T-helper 22 cell (primary cell): ENCODE measurements around the gene MRPL42.
"Not testable (repeated sequence)": the region's sequence is repeated elsewhere in the genome, so short reads cannot be mapped to it uniquely, and the experiment has no call there.

Experiments
- DNase-seq: peaks from one replicate; pipeline ENCODE4 v3.0.0-alpha.2; 2020; ENCODE audit warnings: low read depth

Gene MRPL42

DNA sequence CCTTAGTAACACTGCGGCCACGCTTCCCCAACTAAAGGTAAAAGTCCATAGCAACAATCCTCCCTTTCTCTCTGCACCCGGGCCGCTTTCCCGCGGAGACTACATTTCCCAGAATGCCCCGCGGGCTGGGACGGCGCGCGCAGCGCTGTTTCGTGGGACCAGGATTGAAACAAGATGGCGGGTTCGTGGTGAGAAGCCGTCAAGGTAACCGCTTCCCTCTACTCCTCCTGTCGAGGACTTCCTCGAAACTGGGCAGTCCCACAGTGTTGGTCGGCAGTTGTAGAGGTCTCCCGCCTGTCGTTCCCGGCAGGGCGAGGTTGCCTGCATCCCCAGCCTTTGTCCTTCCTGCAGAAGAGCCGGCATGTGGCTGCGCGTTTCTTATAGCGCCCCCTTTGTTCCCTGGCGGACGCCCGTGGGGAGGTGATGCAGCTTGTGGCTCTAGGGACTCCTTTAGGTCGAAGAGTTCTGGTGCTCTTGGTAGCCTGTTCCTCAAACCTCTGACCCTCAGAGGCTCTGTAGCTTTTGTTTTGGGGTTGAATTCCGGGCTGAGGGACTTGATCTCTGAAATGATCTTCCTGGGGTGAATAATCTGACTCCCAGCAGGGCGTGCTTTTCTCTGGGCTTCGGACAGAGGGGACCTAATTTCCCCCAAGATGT lies at the start of gene MRPL42:
Gene MRPL42 (plus strand): TSS at position 164 of the 657 bp plus-strand sequence. CDS start 1,772 bp downstream, outside the sequence.
- peak; percentile 76 for DNase-seq

DNA sequence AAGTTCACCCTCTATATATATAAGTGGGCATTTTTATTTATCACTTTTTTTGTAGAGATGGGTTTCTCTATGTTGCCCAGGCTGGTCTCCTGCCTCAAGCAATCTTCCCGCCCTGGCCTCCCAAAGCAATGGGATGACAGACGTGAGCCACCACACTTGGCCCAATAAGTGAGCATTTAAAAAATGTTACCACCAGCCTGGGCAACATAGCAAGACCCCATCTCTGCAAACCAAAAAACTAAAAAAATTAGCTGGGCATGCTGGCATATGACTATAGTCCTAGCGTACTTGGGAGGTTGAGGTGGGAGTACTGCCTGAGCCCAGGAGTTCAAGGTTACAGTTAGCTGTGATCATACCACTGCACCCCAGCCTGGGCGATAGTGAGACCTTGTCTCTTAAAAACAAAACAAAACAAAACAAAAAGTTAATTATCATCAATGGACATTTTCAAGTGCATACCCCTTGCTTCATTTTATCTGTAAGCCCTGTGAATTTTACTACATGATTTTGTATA lies 49.3 kb upstream of the MRPL42 start:
- DNase-seq, result no peak

DNA sequence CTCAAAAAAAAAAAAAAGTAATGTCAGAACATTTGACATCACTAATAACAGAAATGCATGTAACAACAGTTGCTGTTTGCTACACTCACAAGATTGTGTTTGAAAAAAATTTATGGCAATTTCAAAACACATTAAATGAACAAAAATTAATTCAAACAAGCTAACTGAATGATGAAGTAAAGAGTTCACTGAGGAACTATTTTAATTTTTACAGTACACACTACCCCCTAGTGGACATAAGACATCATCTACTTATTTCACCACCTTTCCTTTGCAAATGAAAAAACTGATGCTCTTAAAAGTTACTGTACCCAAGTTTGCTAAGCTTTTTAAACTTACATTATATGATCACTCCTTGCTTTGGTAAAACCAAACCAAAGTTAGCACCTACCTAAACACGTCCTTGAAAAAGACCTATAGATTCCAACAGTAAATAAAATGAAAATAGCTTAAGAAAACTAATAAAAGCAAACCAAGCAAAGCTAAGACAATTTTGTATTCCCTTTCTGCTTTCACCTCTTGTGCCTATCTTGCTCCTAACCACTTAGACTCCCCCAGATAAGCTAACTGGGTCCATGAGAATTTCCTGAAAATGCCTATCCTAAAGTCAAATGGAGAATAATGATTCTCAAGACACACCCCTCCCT lies 47.8 kb upstream of the MRPL42 start:
- DNase-seq, result no peak

DNA sequence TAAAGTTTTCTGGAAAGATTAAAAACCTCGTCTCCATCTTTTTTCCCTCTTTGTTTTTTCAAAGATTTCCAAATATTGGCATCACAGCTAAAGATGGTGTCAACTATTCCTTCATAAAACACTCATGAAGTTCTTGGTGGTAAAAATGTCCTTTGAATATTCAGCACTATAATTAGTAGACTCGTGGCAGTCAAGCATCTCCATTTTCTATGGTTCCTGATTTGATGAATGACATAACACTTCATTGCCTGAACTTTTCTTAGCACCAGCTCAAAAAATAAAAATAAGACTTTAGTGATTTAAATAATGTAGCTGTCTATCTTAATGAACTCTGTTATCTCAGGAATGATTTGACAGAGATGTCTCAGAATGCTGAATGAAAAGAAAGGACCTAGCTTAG lies 45.3 kb upstream of the MRPL42 start:
- no peak for DNase-seq

DNA sequence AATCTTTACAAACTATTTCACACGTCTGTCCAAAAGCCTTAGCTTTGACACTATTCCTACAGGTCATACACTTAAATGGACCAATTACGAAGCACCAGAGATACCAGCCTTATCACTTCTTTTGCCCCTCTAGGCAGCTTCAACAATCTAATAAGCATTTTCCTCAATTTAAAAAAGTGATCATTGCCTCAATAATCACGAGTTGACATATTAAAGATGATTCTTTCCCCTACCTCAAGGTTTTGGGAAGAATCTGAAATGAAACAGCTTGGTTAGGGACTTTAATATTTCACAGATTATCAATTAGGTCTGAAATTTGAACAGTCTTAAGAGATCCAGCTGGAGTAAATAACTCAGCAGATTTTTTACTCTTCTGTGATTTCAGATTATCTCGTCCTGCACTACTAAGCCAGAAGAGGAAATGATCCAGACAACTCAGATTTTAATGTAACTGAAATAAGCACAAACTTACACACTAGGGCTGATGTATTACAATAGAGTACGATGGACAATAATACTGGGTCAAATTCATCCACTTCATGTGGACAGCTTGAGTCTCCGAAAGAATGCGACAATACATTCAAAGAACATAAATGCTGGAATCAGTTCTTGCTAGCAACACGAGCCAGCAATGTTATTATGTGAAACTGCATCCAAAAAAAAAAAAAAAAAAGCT lies 41.4 kb upstream of the MRPL42 start:
- DNase-seq, result no peak

DNA sequence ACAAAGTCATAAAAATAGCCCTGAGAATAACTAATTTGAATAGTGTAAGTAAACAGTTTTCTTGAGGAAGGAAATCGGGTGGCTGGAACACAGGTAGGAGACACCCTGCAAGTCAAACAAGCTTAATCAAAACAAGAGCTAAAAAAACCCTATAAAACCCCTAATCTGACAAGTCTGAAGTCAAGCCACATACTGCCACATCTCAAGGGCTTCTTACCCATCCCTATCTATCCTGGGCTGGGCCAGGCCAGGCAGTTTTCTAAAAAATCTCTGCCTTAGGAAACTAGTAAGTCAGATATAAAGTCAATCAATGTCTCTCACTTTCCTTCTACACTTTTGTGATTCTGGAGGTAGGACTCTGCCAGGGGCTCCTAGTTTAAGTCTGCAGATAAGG lies 40.9 kb upstream of the MRPL42 start:
- no peak for DNase-seq

DNA sequence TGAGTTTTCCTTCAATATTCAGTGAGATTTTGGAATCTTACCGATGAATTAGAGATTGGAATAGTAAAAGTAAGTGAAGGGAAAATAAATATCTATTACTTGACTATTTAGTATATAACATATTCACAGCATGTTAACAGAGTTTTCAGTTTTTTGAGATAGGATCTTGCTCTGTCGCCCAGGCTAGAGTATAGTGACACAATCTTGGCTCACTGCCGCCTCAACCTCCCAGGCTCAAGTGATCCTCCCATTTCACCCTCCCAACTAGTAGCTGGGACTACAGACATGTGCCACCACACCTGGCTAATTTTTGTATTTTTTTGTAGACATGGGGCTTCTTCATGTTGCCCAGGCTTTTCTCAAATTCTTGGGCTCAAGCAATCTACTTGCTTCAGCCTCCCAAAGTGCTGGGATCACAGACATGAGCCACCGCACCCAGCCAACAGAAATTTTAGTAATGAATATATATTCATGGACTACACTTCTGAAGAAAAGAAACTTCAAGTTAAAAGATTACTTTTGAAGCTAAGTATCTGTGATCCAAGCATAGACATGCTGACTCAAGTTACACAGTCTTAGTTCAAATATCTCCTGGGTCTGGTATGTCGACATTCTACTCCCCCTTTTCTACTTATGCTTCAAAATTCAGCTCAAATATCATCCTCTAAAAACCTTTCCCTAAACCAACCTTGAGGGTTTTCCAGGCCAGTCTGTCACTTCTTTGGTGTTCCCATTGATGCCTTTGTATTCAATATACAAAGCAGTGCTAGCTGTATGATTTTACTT lies 39.3 kb upstream of the MRPL42 start:
- no peak for DNase-seq

DNA sequence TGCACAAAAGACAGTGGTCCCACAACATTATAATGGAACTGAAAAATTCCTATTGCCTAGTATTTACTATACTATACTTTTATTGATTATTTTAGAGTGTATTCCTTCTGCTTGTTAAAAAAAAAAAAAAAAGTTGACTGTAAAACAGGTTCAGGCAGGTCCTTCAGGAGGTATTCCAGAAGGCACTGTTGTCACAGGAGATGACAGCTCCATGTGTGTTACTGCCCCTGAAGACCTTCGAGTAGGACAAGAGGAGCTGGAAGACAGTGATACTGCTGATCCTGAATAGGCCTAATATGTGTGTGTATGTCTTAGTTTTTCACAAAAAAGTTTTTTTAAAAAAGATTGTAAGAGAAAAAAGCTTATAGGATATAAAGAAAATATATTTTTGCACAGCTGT lies 37.9 kb upstream of the MRPL42 start:
- DNase-seq, result no peak

DNA sequence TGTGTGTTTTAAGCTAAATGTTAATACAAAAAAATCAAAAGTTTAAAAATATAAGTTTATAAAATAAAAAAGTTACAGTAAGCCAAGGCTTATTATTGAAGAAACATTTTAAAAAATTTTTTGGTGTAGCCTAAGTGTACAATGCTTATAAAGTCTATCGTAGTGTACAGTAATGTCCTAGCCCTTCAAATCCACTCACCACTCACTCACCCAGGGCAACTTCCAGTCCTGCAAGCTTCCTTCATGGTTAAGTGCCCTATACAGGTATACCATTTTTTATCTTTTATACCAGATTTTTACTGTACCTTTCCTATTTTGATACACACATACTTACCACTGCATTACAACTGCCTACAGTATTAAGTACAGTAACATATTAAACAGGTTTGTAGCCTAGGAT lies 37.5 kb upstream of the MRPL42 start:
- no peak for DNase-seq

DNA sequence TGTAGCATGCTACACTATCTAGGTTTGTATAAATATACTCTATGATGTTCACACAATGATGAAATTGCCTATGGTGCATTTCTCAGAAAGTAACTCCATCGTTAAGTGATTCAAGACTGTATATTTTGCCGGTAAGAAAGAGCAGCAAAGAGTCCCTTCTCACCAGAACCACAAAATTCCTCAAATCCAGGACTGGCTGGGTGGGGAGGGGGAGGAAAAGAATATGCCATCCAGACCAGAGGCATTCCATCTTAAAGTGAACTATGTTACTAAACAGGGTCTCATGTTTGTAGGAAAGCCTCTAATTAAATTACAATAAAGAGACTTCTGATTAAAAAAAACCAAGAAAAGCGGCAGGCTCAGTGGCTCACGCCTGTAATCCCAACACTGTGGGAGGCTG lies 37.0 kb upstream of the MRPL42 start:
- DNase-seq, result no peak

DNA sequence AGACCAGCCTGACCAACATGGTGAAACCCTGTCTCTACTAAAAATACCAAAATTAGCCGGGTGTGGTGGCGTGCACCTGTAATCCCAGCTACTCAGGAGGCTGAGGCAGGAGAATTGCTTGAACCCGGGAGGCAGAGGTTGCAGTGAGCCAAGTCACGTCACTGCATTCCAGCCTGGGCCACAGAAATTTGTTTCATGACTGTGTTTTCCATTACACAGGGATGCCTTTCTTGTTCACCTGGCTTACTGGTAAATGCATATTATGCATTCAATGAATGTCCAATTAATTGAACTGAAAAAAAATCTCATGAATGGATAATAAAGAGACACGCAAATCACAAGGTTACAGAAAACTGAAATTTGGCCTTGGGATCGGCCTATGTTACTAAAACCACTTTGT lies 35.3 kb upstream of the MRPL42 start:
- DNase-seq, result not testable (repeated sequence)

DNA sequence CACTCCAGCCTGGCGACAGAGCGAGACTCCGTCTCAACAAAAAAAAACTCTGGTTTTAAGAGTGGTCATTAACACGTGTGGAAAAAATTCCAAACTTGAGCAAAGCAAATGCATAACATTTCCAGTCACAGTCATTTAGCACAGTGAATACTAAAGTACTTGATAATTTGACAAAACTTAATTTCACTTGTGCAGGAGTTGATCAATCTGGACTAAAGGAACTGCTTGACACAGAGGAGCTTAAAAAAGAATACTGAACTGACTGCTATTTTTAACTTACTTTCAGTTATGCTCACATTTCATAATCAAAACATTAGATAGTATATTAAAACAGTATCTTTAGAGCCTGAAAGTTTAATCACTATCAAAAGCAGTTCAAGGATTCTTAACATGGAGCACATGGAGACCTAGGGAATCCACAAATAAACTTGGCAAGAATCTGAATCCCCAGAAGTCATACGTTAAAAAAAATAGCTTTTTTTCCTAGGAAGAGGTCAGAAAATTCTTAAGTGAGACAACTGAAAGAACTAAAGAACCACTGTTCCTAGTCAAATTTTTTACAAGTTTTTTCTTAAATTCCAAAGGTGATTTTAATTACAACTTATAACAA lies 33.0 kb upstream of the MRPL42 start:
- no peak for DNase-seq

DNA sequence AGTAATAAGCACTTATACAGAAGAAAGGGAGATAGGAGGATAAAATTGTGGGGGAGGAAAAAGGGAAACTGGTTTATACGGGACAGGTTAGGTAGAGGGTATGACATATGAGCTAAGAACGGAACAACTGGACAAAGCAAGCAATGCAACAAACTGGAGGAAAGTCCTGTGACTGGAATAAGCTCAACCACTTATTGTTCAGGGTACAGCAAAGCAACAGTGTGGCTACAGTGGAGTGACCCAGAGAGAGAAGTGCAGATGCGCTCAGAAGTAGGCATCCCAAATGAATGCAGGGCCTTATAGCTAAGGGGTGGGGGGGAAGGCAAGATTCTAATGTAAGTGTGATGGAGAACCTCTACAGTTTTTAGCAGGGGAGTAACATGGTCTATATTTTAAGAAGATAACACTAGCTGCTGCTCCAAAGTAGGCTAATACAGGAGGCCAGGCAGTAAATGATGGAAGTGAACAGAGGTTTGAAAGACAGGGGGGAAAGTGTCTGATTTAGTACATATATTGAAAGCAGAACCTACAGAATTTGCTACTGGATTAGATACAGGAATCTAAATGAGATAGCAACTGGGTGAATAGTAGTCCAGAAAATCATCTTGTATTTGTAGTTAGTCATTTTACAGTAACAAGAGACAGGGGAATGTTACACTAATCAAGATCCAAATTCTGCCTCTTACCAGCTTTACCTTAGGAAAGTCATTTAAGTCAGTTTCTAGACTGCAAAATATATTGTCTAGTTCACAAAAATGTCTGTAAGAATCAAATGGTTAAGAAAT lies 28.9 kb upstream of the MRPL42 start:
- no peak for DNase-seq

DNA sequence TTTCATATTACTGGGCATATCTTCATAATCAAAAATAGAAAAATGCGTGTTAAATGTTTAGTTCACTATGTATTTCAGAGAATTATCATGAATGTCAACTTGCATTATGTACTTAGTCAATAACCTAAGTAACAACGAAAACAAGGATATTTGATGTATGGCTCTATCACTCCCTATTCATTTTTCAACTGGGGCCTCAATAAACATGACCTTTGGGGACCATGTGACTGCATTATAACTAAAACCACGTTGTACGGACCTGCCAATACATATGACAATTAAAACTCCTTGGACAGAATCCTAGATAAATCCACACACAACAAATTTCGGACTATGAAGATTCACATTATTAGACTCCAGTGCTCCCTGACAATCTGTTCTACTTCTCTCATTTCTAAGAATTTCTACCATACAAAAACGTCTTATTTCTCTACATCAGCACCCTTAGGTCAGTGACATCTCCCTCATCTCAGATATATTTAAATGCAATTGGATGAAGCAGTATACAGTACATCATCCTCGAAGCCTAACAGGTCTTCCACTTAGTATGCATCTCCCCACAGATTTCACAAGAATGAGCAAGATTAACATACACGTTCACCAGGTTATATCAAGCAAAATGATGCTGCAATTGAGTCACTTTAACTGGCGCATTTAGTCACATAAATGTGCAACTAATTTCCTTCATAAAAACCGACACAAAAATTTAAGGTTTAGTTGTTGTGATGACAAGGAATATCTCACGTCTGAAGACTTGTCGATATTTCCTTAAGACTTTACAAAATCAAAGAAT lies 27.1 kb upstream of the MRPL42 start:
- no peak for DNase-seq

DNA sequence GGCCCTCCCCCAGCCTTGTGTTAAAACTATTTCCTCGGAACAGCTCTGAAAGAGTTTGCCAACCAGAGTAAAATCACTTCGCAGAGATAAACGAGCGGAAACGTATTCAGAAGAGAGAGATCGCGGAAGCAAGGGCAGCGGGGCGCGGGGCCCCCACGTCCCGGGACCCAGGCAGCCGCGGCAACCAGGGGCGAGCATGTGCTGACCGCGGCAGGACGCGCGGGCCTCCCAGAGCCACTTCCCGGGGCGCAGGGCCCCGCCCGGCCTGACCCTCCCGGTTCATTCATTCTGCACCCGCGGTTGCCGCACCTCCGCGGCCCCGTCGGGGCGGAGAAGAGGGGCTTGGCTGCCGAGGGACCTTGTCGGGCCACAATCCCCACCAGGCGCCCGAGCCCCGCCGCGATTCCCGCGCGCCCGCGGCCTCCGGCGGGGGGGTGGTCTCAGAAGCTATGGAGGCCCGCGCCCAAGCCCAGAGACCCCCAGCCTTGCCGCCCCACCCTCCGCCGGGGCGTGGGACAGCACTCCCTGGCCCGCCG lies 26.2 kb upstream of the MRPL42 start:
- peak; percentile 20 for DNase-seq

DNA sequence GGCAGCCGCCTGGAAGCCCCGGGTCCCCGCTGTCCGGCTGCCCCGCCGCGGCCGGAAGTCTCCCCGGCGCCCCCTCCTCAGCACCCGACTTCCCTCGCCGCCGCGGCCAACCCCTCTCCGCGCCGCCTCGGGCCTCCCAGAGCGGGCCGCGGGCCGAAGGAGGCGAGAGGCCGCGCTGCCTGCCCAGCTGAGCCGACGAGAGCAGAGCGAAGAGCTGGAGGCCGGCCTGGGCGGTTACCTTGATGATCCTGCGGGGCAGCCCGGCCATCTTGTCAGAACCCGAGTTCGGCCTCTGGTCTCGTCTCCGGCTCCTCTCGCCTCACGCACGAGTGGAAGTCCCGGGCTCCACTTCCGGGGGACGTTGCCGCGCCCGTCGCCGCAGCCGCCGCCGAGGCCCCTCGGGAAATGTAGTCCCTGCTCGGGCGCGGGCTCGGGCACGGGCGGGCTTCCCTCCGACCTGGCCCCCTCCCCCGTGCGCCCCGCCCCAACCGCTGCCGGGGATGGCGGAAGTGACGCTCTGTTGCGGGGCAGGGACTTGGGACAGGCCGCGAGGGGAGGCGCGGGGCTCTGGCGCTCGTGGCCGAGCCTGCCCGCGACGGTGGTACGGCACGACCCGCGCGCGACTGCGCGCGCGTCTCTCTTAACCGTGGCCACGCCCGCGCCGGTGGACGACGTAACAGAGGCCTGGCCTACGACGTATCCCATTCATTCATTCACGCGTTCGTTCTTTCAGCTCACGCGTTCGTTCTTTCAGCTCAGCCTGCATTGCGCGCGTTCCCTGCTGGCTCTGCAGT lies 25.5 kb upstream of the MRPL42 start, which contains the start of gene UBE2N:
Gene UBE2N (minus strand): TSS at position 331 of the 794 bp plus-strand sequence. CDS start 63 bp downstream, at position 268.
- DNase-seq, result peak; percentile 97

DNA sequence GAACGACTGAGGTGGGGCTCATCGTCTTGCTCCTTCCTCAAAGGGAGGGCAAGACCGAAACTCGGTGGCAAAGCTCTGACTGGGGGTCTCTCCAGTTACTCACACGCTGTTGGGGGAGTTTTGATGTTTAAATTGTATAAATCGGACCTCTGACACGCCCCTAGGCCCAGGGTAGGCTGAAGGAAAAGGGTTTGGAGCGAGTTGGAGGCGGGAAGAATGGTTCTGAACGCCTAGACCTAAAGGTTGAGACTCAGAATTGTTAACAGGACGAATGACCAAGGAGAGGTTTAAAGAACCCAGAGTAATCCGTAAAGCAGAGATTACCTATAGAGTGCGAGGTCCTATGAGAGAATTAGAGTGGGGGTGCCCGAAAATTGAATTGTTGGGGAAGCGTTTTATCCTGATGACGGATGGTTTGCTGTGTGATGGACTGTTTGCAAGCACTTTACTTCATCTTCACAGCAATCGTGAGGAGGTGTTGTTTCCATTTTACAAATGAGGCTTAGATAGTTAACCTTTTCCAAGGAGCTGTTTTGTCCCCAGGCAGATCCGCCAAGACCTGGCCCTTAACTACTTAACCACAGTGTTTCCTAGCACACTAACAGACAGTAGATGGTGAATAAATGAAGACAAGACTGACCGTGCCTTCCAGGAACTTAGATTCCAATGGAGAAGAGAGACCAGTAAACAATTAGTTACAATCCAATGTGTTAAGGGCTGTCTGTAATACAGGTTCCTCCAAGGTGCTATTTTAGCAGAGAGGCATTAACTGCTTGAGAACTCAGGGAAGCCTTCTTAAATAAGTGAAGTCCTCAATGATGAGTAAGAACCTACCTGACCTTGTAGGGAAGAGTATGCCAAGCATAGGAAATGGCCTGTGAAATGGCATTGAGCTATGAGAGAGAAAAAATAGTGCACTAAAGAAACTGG lies 24.6 kb upstream of the MRPL42 start:
- no peak for DNase-seq

DNA sequence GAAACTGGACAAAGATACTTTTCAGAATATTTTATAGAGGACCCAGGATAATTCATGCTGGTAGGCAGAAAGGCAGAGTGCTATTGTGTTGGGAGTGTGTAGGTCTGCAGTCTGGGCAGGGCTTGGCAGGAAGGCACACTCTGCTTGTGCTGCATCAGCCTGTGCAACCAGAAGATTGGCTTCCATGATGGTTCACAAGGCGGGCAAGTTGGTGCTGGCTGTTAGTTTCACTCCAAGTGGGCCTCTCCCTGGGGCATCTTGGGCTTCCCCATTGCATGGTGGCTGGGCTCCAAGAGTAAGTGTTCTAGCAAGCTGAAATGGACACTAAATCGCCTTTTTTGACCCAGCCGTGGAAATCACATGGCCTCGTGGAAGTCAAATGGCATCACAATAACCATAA lies 23.7 kb upstream of the MRPL42 start:
- no peak for DNase-seq
